Motor neuron (in vitro differentiated cells): Measurements from ENCODE around the gene HK3. TPM values are rescaled to one million over a fixed set of nuclear protein-coding genes. Genes with fewer than 3 reads are reported as not detected.

Source experiments
- ATAC-seq, 8 experiments: fragments of 200-7000 bp; cut with Tn5 transposase; replicated peaks in 6 of 8; 2 replicates each; pipeline ENCODE4 v1.8.0; 2021; ENCODE audit warnings: mild to moderate bottlenecking in 8 of 8, moderate library complexity in 8 of 8
- H3K27ac ChIP-seq, 2 donors: fragments of 250-450 bp; sonication (Bioruptor Pico); 2 replicates each; pipeline ENCODE4 v1.9.0; 2021; ENCODE audit warnings: antibody characterized with exemption in 2 of 2, mild to moderate bottlenecking in 2 of 2, moderate library complexity in 1 of 2
- H3K4me1 ChIP-seq, 2 donors: fragments of 250-450 bp; sonication (Bioruptor Pico); replicated peaks in 1 of 2; 2 replicates each; pipeline ENCODE4 v1.6.1; 2021; ENCODE audit warnings: antibody characterized with exemption in 2 of 2, mild to moderate bottlenecking in 2 of 2, moderate library complexity in 1 of 2
- H3K4me3 ChIP-seq, 5 donors: fragments of 250-450 bp; sonication (Bioruptor Pico); 2 replicates each; pipeline ENCODE4 v1.9.0; 2021; ENCODE audit warnings: antibody characterized with exemption in 5 of 5, mild to moderate bottlenecking in 5 of 5, moderate library complexity in 4 of 5
- WGBS, 10 experiments: fragments of 450-650 bp; shearing (Covaris generic); methylation state at CpG; one replicate each; pipeline ENCODE4 v1.0.0; 2022; 5-methylcytosine and 5-hydroxymethylcytosine counted together
- in situ Hi-C, 9 experiments: fragments of 400-800 bp; cut with MboI; loops; one replicate each; pipeline ENCODE4 v1.15.0; 2021; ENCODE audit warnings: low sequenced_read_pairs in 9 of 9, low pct_unique_long_range_greater_than_20kb in 2 of 9; ENCODE audit not compliant: unreplicated experiment in 9 of 9
- total RNA-seq, 8 experiments: library from RNA; unstranded; fragments of 300-600 nt; gene quantifications; 2 replicates each; pipeline versions ENCODE4 v1.2.3 to v1.2.4, GENCODE V29; 2022

Gene HK3, protein sequence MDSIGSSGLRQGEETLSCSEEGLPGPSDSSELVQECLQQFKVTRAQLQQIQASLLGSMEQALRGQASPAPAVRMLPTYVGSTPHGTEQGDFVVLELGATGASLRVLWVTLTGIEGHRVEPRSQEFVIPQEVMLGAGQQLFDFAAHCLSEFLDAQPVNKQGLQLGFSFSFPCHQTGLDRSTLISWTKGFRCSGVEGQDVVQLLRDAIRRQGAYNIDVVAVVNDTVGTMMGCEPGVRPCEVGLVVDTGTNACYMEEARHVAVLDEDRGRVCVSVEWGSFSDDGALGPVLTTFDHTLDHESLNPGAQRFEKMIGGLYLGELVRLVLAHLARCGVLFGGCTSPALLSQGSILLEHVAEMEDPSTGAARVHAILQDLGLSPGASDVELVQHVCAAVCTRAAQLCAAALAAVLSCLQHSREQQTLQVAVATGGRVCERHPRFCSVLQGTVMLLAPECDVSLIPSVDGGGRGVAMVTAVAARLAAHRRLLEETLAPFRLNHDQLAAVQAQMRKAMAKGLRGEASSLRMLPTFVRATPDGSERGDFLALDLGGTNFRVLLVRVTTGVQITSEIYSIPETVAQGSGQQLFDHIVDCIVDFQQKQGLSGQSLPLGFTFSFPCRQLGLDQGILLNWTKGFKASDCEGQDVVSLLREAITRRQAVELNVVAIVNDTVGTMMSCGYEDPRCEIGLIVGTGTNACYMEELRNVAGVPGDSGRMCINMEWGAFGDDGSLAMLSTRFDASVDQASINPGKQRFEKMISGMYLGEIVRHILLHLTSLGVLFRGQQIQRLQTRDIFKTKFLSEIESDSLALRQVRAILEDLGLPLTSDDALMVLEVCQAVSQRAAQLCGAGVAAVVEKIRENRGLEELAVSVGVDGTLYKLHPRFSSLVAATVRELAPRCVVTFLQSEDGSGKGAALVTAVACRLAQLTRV
- total RNA-seq = 1 to 10 TPM in 1 of 8 experiments, under 1 TPM in 1, not detected in 6; 0.46 to 1.1 TPM

DNA sequence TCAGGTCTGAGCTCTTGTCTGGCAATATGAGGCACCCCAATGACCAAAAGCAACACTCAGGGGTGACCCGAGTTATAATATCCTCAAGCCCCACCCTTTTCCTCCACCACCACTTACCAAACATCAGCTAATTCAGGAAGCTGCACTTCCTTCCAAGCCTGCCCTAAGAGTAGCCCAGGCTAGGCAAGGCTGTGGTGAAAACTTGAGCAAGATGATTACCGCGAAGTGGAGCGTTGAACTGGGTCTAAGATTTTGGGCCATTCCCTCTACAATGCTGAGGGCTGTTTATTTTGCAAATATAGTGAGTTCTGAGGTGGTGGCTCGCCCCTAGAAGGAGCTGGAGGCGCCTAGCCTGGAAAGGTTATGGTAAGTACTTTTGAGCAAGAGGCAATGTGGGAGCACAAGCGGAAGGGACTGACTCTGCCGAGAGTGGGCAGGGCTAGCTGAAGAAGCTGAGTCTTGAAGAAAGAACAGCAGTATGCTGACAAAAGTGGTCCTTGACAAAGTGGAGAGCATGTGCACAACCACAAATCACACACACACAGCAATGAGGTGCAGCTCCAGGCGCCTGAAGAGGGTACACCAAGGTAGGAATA lies at the start of gene HK3:
Gene HK3, minus strand, starts transcription at position 51 of the 596 bp plus-strand sequence. CDS start 3,187 bp downstream, outside the sequence.
- in situ Hi-C loops = no loop called here
- ATAC-seq = peak in 1 of 8 experiments; percentile 40
- H3K4me3 ChIP-seq = no peak within 1 kb of the TSS

DNA sequence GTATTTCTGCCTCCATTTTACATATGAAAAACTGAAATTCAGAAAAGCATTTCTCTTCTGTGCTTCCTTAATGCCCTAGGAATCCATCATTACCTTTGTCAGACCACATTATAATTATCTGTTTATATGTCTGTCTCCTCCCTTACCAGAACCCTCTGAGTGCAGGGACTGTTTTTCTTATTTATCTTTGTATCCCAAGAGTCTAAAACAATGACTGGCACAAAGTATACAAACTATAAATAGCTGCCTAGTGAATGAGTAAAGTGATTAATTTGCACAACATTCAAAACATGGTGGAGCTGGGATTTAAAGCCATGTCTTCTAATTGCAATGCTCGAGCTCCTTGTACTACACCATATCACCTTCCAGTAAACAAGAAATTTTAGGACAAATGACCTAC lies 49.3 kb upstream of the HK3 start:
- Histone ChIP-seq H3K27ac (no peak overlapping the region), H3K4me1 (peaks cover 0 to 3% of the 10 kb centered on the region in 2 donors), H3K4me3 (no peak overlapping the region)
- ATAC-seq = no peak
- 50 to 100% (median 67%) methylated on average over 1 of the region's 1 CpG; no CpG with 5 or more reads in 3 of the 10 experiments for WGBS, 10 experiments
- in situ Hi-C loops = no loop called here

More for the DNA sequence above, at the start of gene HK3:
- 62 to 100% (median 85%) methylated on average over 1 to 9 of the region's 9 CpGs; no CpG with 5 or more reads in 4 of the 10 experiments for WGBS, 10 experiments
- no peaks in the 10 kb centered on the region for H3K4me1 ChIP-seq
- no peak within 1 kb of the TSS for H3K27ac ChIP-seq

DNA sequence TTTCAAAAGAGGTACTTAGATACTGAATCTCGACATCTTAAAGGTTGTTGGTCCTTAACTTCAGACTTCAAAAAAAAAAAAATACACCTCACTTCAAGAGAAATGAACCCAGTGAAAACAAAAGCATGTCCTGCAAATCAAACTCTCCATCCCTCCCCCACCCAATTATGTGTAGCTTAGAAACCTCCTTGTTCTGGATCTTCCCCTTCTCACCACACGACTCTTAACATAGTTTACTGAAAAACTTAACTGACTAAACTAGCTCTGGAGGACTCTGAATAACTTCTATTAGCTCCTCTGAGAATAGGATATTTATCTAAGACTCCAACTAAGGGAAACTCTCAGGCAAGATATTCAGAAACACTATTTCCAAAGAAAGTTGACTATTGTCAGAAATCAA lies 48.7 kb upstream of the HK3 start:
- 67 to 100% (median 100%) methylated on average over 1 to 2 of the region's 2 CpGs; no CpG with 5 or more reads in 3 of the 10 experiments for WGBS, 10 experiments
- Histone ChIP-seq H3K4me3 (no peak overlapping the region), H3K27ac (no peak overlapping the region), H3K4me1 (peaks cover 0 to 3% of the 10 kb centered on the region in 2 donors)
- in situ Hi-C loops = no loop called here
- no peak for ATAC-seq

DNA sequence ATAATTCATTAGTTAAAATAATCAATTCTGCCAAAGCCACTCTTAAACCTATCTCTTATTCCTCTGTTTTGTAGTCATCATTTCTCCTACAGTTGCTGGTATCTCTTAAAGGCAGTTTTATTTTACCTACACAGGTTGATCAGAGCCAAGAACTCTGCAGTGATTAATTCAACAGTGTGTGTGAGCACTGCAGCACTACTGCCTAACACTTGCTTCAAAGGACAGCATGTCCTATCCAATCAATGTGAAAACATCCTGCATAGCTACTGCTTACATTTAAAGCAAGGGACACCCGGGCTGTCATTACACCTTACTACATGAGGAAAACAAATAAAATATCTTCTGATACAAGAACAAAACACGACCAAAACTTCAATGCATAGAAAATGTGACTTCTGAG lies 45.1 kb upstream of the HK3 start:
- 0 to 57% (median 48%) methylated on average over 1 to 2 of the region's 2 CpGs; no CpG with 5 or more reads in 1 of the 10 experiments for WGBS, 10 experiments
- no peak overlapping the region for H3K27ac ChIP-seq
- in situ Hi-C loops = no loop called here

DNA sequence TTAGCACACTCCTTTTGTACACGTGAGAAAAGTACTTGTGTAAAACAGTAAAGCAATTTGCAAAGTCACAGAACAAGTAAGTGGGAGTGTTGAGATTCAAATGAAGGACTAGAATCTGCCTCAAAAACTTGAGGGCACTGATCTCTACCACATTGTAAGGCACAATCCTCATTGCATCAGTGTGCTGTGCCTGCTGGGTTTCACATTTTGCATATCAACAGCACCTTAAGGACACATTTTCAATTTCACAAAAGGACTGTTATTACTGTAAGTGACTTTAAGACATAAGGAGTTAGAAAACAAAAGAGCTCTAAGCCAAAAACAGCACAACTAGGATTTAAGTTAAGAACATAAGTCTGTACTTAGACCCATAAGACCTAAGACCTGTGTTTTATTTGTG lies 44.7 kb upstream of the HK3 start:
- H3K4me1 ChIP-seq = no peaks in the 10 kb centered on the region
- H3K27ac ChIP-seq = no peak overlapping the region
- no peak overlapping the region for H3K4me3 ChIP-seq
- no peak for ATAC-seq
- 0 to 71% (median 50%) methylated on average over 1 of the region's 1 CpG; no CpG with 5 or more reads in 3 of the 10 experiments for WGBS, 10 experiments
- in situ Hi-C loops = no loop called here

More for the DNA sequence above, 45.1 kb upstream of the HK3 start:
- ATAC-seq = peak in 1 of 8 experiments; percentile 48
- Histone ChIP-seq H3K4me1 (peaks cover 0 to 3% of the 10 kb centered on the region in 2 donors), H3K4me3 (no peak overlapping the region)

DNA sequence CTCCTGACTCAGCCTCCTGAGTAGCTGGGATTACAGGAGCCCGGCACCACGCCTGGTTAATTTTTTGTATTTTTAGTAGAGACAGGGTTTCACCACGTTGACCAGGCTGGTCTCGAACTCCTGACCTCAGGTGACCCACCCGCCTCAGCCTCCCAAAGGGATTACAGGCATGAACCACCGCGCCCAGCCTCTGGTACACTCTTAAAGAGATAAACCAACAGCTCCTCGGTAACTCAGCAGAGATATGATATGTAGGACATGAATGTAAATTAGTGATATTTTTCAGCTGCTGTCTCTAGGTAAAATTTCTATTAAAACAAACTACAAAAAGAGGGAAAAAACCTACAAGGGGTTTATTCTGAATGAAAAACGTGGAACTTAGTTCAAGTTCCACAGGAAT lies 42.8 kb upstream of the HK3 start:
- in situ Hi-C loops = no loop called here
- no peak overlapping the region for H3K27ac ChIP-seq
- H3K4me1 ChIP-seq = no peaks in the 10 kb centered on the region
- no peak overlapping the region for H3K4me3 ChIP-seq
- 86 to 100% (median 94%) methylated on average over 2 to 9 of the region's 9 CpGs; no CpG with 5 or more reads in 2 of the 10 experiments for WGBS, 10 experiments
- ATAC-seq = no peak

DNA sequence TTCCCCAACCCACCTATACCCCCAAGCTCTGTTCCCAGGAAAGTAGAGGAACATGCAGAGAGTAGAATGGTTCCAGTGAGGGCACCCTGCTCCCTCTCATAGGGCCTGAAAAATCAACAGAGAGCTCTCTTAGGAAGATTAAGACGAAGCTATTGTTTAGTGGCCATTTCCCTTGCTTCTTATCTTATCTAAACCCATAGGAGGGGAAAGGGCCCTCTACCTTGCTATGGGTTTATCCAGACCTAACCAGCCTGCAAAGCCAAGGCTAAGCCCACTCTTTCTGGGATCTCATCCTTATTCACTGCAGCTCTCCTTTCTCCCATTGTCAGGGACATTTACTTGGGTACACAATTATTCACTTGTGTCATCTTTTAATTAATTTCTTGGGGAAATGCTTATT lies 39.3 kb upstream of the HK3 start:
- in situ Hi-C loops = no loop called here
- no peak overlapping the region for H3K27ac ChIP-seq
- H3K4me1 ChIP-seq = no peaks in the 10 kb centered on the region
- 100% methylated on average over 1 of the region's 1 CpG; no CpG with 5 or more reads in 6 of the 10 experiments for WGBS, 10 experiments
- no peak for ATAC-seq
- no peak overlapping the region for H3K4me3 ChIP-seq

DNA sequence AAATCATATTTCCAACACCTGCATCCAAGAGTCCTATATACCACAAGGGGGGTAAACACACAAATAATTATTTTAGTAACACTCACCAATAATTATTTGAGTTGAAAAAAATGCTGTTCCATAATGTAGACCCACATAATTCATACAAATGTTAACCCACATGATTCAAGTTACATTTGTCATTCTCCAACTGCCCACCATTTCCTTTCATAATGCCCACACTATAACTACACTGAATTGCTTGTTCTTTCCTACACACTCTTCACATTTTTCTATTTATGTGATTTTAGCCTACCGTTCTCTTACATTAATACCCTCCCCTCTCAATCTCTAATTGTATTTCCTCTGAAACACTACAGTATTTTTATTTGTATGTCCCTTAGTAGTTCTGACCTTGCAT lies 35.9 kb upstream of the HK3 start:
- 38 to 100% (median 93%) methylated on average over 1 of the region's 1 CpG; no CpG with 5 or more reads in 1 of the 10 experiments for WGBS, 10 experiments
- no peak for ATAC-seq
- in situ Hi-C loops = no loop called here

DNA sequence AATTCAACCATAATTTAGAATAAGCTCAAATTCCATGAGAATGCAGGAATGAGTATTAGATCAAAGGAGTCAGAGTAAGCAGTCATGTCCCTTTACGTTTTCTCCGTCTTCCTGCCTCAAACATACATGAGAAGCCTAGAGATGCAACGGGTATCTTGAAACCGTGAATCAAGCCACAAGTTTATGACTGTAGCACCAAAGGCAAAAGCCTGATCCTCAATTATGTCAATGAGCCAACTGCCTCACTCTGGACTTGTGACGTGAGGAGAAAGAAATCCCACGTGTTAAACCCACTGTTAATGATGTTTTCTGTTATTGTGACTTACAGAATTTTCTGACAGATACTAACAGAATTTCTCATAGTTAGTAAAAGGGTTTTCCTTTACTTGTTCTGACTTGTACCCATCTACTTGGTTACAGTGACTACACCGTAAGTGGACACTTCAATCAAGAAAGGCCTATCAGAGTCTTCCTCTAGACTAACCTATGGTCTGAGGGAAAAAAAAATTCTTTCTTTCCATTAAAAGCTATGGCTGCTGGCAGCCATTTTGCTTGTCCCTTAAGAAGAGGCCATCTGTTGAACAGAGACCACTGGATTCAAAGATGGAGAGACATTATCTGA lies 35.3 kb upstream of the HK3 start:
- WGBS, 10 experiments = 83 to 100% (median 93%) methylated on average over 1 to 7 of the region's 7 CpGs
- no peak overlapping the region for H3K4me3 ChIP-seq
- in situ Hi-C loops = no loop called here
- no peaks in the 10 kb centered on the region for H3K4me1 ChIP-seq
- ATAC-seq = no peak
- no peak overlapping the region for H3K27ac ChIP-seq

More for the DNA sequence above, 35.9 kb upstream of the HK3 start:
- no peak overlapping the region for H3K27ac ChIP-seq
- no peaks in the 10 kb centered on the region for H3K4me1 ChIP-seq
- no peak overlapping the region for H3K4me3 ChIP-seq

DNA sequence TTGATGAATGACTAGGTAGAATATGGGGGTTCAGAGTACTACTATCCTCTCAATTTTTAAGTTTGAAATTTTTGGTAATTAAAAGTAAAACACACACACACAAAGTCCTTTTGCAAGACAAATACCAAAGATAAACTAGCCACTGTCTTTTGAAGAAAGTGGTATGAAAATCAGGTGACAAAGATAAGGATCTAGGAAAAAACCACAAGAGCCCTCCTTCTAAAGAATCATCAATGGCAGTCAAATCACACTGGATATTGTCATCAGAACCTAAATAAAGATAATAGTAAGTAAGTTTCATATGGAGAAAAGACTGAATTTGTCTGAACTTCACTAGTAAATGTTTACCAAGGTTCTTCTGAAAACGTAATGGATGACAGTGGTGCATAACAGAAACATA lies 30.5 kb upstream of the HK3 start:
- in situ Hi-C loops = no loop called here
- WGBS, 10 experiments = 67 to 100% (median 80%) methylated on average over 1 of the region's 1 CpG; no CpG with 5 or more reads in 3 of the 10 experiments

DNA sequence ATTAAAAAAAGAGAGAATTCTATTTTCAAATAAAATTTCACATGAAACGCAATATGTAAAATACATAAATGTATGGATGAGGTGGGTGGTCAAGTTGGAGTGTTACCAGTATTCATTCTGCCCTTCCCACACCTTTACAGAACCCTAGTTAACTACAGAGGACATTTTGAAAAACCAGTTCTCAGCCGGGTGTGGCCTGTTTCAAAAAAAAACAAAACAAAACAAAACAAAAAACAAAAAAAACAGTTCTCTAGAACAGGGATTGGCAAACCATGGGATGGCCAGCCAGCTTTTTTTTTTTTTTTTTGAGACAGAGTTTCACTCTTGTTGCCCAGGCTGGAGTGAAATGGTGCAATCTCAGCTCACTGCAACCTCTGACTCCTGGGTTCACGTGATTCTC lies 28.4 kb upstream of the HK3 start:
- no peak for ATAC-seq
- no peaks in the 10 kb centered on the region for H3K4me1 ChIP-seq
- H3K27ac ChIP-seq = no peak overlapping the region
- in situ Hi-C loops = no loop called here
- H3K4me3 ChIP-seq = no peak overlapping the region
- whole genome bisulfite sequencing, 10 experiments = 60 to 100% (median 100%) methylated on average over 1 to 3 of the region's 3 CpGs; no CpG with 5 or more reads in 2 of the 10 experiments

More for the DNA sequence above, 30.5 kb upstream of the HK3 start:
- no peaks in the 10 kb centered on the region for H3K4me1 ChIP-seq
- H3K4me3 ChIP-seq = no peak overlapping the region
- ATAC-seq = no peak
- H3K27ac ChIP-seq = no peak overlapping the region

DNA sequence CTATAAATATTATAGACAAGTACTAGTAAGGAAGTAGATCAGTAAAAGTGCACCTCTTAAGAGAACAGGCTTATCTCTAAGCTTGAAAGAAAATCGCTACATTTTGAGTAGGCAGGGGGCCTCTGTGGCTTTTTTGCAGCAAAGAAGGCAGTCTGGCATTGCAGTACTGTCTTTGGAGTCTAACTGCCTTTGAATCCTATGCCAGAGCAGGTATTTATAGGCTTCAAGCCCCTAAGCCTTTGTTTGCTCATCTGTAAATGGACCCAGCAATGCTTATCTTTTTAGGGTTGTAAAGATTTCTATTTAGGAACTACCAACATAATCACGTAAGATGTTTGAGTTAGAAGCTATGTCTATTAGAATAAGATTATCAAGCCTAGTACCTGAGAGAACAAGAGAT lies 23.7 kb upstream of the HK3 start:
- Histone ChIP-seq H3K4me1 (no peaks in the 10 kb centered on the region), H3K4me3 (no peak overlapping the region), H3K27ac (no peak overlapping the region)
- in situ Hi-C loops = loop anchor here in 1 of 9 experiments (25.0 kb wide), 1 partner anchor 261 kb away; no protein-coding TSS in a partner anchor
- ATAC-seq = no peak
- WGBS, 10 experiments = 71 to 100% (median 90%) methylated on average over 1 to 2 of the region's 2 CpGs; no CpG with 5 or more reads in 1 of the 10 experiments
